Measurements from ENCODE around the gene ARAP1. TPM values are rescaled to one million over a fixed set of nuclear protein-coding genes. Genes with fewer than 3 reads are reported as not detected.

Gene ARAP1
- total and polyA plus RNA-seq, 2 experiments from 2014 or later, result 41.5 to 200 TPM

- Histone ChIP-seq H3K36me3 (peaks cover 7% of the 10 kb centered on the region), H3K4me1 (ENCODE audit: low read depth) (peaks cover 13% of the 10 kb centered on the region)
- DNase-seq (ENCODE audit: low read depth in 1 of 2, low spot score in 1 of 2), result no peak
Measured at GRCh38 chr11:72704783-72705265, 47.4 kb downstream of the ARAP1 start.

DNA sequence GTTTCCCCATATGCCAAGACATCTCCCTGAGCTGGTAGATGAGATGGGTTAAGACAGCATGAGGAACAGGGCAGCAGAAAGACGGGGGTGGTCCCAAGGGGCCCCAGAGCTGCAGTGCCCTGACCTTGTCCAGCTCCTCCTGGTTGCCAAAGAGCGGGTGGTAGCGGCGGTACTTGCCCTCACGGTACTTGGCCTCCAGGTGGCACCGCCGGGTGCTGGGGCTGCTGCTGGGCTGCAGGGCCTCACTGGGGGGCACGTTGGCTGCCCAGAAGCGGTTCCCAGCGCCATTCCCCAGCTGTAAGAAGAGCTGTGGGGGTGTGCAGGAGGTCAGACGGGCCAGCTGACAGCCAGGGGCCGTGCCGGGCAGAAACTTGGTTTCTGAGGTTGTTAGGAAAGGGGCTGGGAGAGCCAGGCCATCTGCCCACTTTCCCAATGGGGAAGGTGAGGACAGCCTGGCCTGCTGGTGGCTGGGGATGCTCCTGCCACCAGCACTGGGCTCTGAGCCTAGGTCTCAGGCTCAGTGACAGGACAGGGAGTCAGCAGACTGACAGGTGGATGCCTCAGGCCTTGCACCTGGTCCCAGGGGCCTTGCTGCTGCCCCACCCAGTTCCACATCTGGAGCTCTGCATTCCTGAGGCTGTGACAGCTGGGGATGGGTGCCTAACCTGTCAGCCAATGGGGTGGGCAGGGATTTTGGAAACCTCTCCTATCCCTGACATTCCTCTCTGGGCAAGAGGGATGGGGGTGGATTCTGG is 48.0 kb downstream of the ARAP1 start:
- H3K36me3 ChIP-seq, result peaks cover 5% of the 10 kb centered on the region
- no peaks in the 10 kb centered on the region for H3K27me3 ChIP-seq
- TF ChIP-seq, protein P1, sequence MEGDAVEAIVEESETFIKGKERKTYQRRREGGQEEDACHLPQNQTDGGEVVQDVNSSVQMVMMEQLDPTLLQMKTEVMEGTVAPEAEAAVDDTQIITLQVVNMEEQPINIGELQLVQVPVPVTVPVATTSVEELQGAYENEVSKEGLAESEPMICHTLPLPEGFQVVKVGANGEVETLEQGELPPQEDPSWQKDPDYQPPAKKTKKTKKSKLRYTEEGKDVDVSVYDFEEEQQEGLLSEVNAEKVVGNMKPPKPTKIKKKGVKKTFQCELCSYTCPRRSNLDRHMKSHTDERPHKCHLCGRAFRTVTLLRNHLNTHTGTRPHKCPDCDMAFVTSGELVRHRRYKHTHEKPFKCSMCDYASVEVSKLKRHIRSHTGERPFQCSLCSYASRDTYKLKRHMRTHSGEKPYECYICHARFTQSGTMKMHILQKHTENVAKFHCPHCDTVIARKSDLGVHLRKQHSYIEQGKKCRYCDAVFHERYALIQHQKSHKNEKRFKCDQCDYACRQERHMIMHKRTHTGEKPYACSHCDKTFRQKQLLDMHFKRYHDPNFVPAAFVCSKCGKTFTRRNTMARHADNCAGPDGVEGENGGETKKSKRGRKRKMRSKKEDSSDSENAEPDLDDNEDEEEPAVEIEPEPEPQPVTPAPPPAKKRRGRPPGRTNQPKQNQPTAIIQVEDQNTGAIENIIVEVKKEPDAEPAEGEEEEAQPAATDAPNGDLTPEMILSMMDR (IDR thresholded peaks at IDR 0.05; ENCODE audit: low read depth, low read length), result peak; percentile 26
- DNase-seq (ENCODE audit: low read depth in 1 of 2, low spot score in 1 of 2), result no peak
- H3K4me1 ChIP-seq (ENCODE audit: low read depth), result peaks cover 13% of the 10 kb centered on the region
- no peak overlapping the region for H3K4me3 ChIP-seq
- H3K27ac ChIP-seq, result peak overlapping the region; percentile 15
- H3K9me3 ChIP-seq (ENCODE audit: low read depth), result no peaks in the 10 kb centered on the region

More at GRCh38 chr11:72704783-72705265, 47.4 kb downstream of the ARAP1 start:
- no peak overlapping the region for H3K4me3 ChIP-seq
- H3K27me3 ChIP-seq, result no peaks in the 10 kb centered on the region
- H3K9me3 ChIP-seq (ENCODE audit: low read depth), result no peaks in the 10 kb centered on the region
- TF ChIP-seq, protein P1 (IDR thresholded peaks at IDR 0.05; ENCODE audit: low read depth, low read length), result no peak
- H3K27ac ChIP-seq, result no peak overlapping the region

DNA sequence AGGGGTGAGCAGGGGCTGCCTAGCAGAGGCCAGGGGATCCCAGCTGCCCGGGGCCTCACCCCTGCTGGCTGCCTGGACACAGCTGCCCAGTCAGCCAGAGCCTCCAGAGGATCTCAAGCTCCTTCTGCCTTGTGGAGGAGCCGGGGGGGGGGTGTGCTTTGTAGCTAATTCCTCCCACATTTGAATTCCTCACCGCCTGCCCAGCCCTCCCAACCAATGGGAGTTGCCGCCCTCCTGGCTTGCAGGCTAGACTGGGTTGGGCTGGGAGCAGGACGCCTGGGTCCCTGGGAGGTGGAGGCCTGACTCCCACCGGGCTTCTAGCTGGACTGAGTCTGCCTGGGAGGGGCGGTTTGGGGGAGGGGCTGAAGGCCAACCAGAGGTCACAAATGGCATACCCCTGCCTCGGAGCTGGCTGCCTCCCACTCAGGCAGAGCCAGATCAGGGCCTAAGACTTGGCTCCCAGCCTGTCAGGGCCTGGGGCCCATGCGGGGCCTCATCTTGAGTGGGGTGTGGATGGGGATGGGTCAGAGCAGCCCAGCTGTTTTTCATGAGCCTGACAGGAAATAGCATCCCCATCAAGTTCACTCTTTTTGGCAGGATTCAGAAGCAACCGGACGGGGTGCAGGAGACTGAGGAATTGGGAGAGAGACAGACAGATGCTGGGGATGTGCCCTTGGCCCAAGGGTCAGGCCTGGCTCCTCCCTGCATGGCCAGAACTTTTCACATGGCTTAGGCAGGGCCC is 48.8 kb downstream of the ARAP1 start:
- H3K27me3 ChIP-seq, result no peaks in the 10 kb centered on the region
- DNase-seq (ENCODE audit: low read depth in 1 of 2, low spot score in 1 of 2), result peak in 1 of 2 donors; percentile 88
- H3K9me3 ChIP-seq (ENCODE audit: low read depth), result no peaks in the 10 kb centered on the region
- H3K36me3 ChIP-seq, result peaks cover 9% of the 10 kb centered on the region
- TF ChIP-seq, protein P1 (IDR thresholded peaks at IDR 0.05; ENCODE audit: low read depth, low read length), result no peak
- H3K4me3 ChIP-seq, result no peak overlapping the region
- H3K4me1 ChIP-seq (ENCODE audit: low read depth), result peaks cover 13% of the 10 kb centered on the region
- peak overlapping the region; percentile 15 for H3K27ac ChIP-seq

DNA sequence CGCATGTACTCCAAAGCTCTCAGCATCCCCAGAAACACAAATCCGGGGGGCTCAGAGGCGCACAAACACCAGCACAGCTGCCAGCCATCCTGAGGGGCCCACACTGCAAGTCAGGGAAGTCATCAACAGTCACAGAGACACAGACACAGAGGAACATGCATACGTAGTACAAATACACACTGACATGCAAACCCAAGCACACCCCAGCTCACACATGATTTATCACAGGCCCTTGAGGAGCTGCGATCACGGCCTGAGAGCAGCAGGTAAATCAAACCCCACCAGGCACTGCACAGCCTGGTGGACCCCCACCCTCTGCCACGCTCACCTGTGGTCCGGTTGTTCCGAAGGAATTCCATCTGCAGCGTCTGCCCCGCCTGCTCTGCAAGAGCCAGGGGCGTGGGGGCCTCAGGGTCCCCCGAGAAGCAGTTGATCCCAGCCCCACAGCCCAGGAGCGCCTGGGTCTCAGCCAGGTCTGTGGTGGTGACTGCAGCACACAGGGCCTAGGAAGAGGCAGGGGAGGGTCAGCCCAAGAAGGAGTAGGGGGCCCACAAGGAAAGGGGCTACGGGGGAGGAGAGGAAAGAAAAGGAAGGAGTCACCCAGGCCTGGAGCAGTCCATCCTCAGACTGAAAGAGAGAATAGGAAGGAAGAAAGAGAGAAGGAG is 49.5 kb downstream of the ARAP1 start:
- H3K36me3 ChIP-seq, result peaks cover 9% of the 10 kb centered on the region
- DNase-seq (ENCODE audit: low read depth in 1 of 2, low spot score in 1 of 2), result no peak
- H3K27me3 ChIP-seq, result no peaks in the 10 kb centered on the region
- H3K4me1 ChIP-seq (ENCODE audit: low read depth), result peaks cover 13% of the 10 kb centered on the region
- TF ChIP-seq, protein P1 (IDR thresholded peaks at IDR 0.05; ENCODE audit: low read depth, low read length), result no peak
- no peak overlapping the region for H3K4me3 ChIP-seq
- no peak overlapping the region for H3K27ac ChIP-seq
- H3K9me3 ChIP-seq (ENCODE audit: low read depth), result no peaks in the 10 kb centered on the region

DNA sequence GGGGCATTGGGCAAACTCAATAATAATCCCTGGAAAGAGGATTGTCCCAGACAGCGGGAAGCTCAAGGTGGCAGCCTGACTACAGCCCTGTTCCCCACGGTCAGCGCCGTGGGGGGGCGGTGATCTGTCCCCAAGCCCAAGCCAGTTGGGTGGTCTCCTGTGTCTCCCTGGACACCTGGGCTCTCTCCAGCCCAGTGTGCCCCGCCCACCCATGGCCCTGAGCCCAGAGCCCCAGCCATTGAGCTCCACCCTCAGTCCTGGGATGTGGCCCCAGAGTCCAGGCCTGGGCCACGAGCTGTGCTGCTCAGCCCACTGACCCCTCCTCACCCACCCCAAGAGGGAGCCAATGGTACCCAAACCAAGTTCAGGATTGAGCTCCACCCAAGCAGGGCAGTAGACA is 50.1 kb downstream of the ARAP1 start:
- no peak overlapping the region for H3K4me3 ChIP-seq
- peaks cover 9% of the 10 kb centered on the region for H3K36me3 ChIP-seq
- H3K9me3 ChIP-seq (ENCODE audit: low read depth), result no peaks in the 10 kb centered on the region
- no peak overlapping the region for H3K27ac ChIP-seq
- peaks cover 13% of the 10 kb centered on the region for H3K4me1 ChIP-seq (ENCODE audit: low read depth)
- no peaks in the 10 kb centered on the region for H3K27me3 ChIP-seq
- DNase-seq (ENCODE audit: low read depth in 1 of 2, low spot score in 1 of 2), result no peak
- TF ChIP-seq, protein P1 (IDR thresholded peaks at IDR 0.05; ENCODE audit: low read depth, low read length), result no peak
